Caco-2 (cell line): ENCODE data around the gene CACNG4. TPM values are rescaled to one million over a fixed set of nuclear protein-coding genes. Genes with fewer than 3 reads are reported as not detected.

ENCODE experiments used
- BruUV-seq: library from RNA; stranded (reverse); fragments of 400-500 nt; replicated peaks from 2 replicates; lab custom pipeline; 2021; lab: Mats Ljungman, UMichigan
- CTCF ChIA-PET: fragments of 300-600 bp; sonication (Branson Sonifier 250); formaldehyde crosslinking; loops from one replicate; lab custom pipeline; 2022; ENCODE audit warnings: antibody characterized with exemption; lab: Charles Lee
- POLR2A ChIA-PET: fragments of 300-600 bp; sonication (Branson Sonifier 250); formaldehyde crosslinking; loops from one replicate; lab custom pipeline; 2022; ENCODE audit warnings: antibody characterized with exemption; lab: Charles Lee
- DNase-seq, 2 experiments: peaks; one replicate each; pipeline versions ENCODE4 v3.0.0 to v3.0.0-alpha.2; 2020 to 2022
- H3K27me3 ChIP-seq: replicated peaks from 2 replicates; pipeline ENCODE4 v1.6.0; 2011; ENCODE audit warnings: low read length; ENCODE audit not compliant: control insufficient read depth, insufficient read depth
- H3K36me3 ChIP-seq: 2 replicates; pipeline ENCODE4 v1.5.1; 2011; ENCODE audit warnings: low read length; ENCODE audit not compliant: control insufficient read depth, insufficient read depth
- H3K4me1 ChIP-seq: fragments of 250-450 bp; sonication (Bioruptor Pico); 2 replicates; pipeline ENCODE4 v1.5.1; 2020; ENCODE audit warnings: mild to moderate bottlenecking
- H3K4me3 ChIP-seq: 2 replicates; pipeline ENCODE4 v1.5.1; 2011; ENCODE audit warnings: low read depth, mild to moderate bottlenecking, control low read depth, low read length
- H3K9me3 ChIP-seq: fragments of 250-450 bp; sonication (Bioruptor Pico); 2 replicates; pipeline ENCODE4 v1.5.1; 2020; ENCODE audit warnings: mild to moderate bottlenecking, moderate library complexity
- H3K27ac Mint-ChIP-seq: one replicate; pipeline ENCODE4 v1.8.0; 2022; ENCODE audit warnings: mixed read lengths; ENCODE audit not compliant: unreplicated experiment
- H3K27me3 Mint-ChIP-seq: one replicate; pipeline ENCODE4 v1.8.0; 2022; ENCODE audit warnings: mixed read lengths; ENCODE audit not compliant: insufficient read depth, unreplicated experiment
- H3K36me3 Mint-ChIP-seq: one replicate; pipeline ENCODE4 v1.8.0; 2022; ENCODE audit warnings: mild to moderate bottlenecking, mixed read lengths; ENCODE audit not compliant: insufficient read depth, unreplicated experiment
- H3K4me1 Mint-ChIP-seq: one replicate; pipeline ENCODE4 v1.8.0; 2022; ENCODE audit warnings: low read depth, mixed read lengths; ENCODE audit not compliant: unreplicated experiment
- H3K4me3 Mint-ChIP-seq: one replicate; pipeline ENCODE4 v1.8.0; 2022; ENCODE audit warnings: mild to moderate bottlenecking, moderate library complexity, mixed read lengths; ENCODE audit not compliant: unreplicated experiment
- H3K9me3 Mint-ChIP-seq: one replicate; pipeline ENCODE4 v1.8.0; 2022; ENCODE audit warnings: mixed read lengths; ENCODE audit not compliant: unreplicated experiment
- intact Hi-C: fragments of 100-400 bp; cut with micrococcal nuclease; formaldehyde crosslinking; loops from one replicate; pipeline ENCODE4 v1.10.0; 2022; ENCODE audit not compliant: unreplicated experiment
- total RNA-seq: library from RNA; stranded (reverse); gene quantifications from 2 replicates; pipeline ENCODE4 v1.2.3, GENCODE V29; 2022
- TF ChIP-seq, protein P1 (sequence below), 2 experiments: fragments of 200-600 bp in 1 of 2; IDR thresholded peaks; 1 replicate in 1 of 2; 2 replicates in 1 of 2; pipeline versions ENCODE4 v1.5.1 to v1.8.0; 2011 to 2022; ENCODE audit warnings: antibody characterized with exemption in 1 of 2, control low read depth in 1 of 2, inconsistent platforms in 1 of 2, low read depth in 1 of 2, low read length in 1 of 2, mild to moderate bottlenecking in 1 of 2, moderate library complexity in 1 of 2; ENCODE audit not compliant: insufficient read depth in 1 of 2, severe bottlenecking in 1 of 2, unreplicated experiment in 1 of 2

CACNG4 gene
- total RNA-seq, 1 experiment from 2014 or later: 12.8 TPM

GRCh38 chr17:67044016-67044772, 79.7 kb downstream of the CACNG4 start, which contains the start of gene CACNG1:
CACNG1 (plus strand) TSS chr17:67044554; CDS start chr17:67044661, 107 bp downstream.
- no peaks in the 10 kb centered on the region for H3K27me3 Mint-ChIP-seq
- H3K4me1 Mint-ChIP-seq: peaks cover 7% of the 10 kb centered on the region
- ChIA-PET CTCF (no interaction called here), POLR2A (no interaction called here)
- no peak for DNase-seq
- no peaks in the 10 kb centered on the region for H3K27me3 ChIP-seq
- intact Hi-C loops: no loop called here
- H3K9me3 ChIP-seq: peaks cover 19% of the 10 kb centered on the region
- no peak within 1 kb of the TSS for H3K4me3 Mint-ChIP-seq
- H3K36me3 Mint-ChIP-seq: no peaks in the 10 kb centered on the region
- no peak within 1 kb of the TSS for H3K27ac Mint-ChIP-seq
- H3K36me3 ChIP-seq: no peaks in the 10 kb centered on the region
- no peak within 1 kb of the TSS for H3K4me3 ChIP-seq
- H3K4me1 ChIP-seq: peaks cover 27% of the 10 kb centered on the region
- peaks cover 18% of the 10 kb centered on the region for H3K9me3 Mint-ChIP-seq
- TF ChIP-seq, protein P1, sequence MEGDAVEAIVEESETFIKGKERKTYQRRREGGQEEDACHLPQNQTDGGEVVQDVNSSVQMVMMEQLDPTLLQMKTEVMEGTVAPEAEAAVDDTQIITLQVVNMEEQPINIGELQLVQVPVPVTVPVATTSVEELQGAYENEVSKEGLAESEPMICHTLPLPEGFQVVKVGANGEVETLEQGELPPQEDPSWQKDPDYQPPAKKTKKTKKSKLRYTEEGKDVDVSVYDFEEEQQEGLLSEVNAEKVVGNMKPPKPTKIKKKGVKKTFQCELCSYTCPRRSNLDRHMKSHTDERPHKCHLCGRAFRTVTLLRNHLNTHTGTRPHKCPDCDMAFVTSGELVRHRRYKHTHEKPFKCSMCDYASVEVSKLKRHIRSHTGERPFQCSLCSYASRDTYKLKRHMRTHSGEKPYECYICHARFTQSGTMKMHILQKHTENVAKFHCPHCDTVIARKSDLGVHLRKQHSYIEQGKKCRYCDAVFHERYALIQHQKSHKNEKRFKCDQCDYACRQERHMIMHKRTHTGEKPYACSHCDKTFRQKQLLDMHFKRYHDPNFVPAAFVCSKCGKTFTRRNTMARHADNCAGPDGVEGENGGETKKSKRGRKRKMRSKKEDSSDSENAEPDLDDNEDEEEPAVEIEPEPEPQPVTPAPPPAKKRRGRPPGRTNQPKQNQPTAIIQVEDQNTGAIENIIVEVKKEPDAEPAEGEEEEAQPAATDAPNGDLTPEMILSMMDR (IDR thresholded peaks at IDR 0.05; ENCODE audit: insufficient read depth in 1 of 2, low read depth in 1 of 2, low read length in 1 of 2, severe bottlenecking in 1 of 2, unreplicated experiment in 1 of 2): no peak
- no TSS peak for BruUV-seq

DNA sequence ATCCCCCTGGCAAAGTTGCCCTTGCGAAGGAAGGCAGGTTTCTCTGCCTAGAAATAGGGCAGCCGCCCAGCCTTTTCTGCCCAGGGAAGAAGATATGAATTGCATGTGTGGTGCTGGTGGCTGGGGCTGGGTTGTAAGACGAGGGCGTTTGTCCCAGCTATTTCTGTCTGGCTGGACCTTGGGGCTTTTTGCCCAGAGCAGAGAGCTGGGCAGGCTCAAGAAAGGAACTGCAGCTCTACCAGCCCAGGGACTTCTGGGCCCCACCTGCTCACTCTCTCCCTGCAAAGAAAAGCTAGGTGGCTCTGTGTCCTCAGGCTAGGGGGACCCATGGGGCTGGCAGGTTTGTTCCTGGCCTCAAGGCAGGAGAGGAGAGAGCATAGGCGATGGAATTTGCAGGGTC, 80.4 kb downstream of the CACNG4 start:
- Mint-ChIP-seq H3K27me3 (no peaks in the 10 kb centered on the region), H3K27ac (no peak overlapping the region), H3K4me1 (peaks cover 7% of the 10 kb centered on the region), H3K4me3 (no peak overlapping the region), H3K36me3 (no peaks in the 10 kb centered on the region), H3K9me3 (peaks cover 22% of the 10 kb centered on the region)
- ChIA-PET POLR2A (no interaction called here), CTCF (no interaction called here)
- DNase-seq: no peak
- H3K27me3 ChIP-seq: no peaks in the 10 kb centered on the region
- BruUV-seq: no TSS peak
- intact Hi-C loops: loop anchor here (1.0 kb wide), 1 partner anchor 113 kb away; no protein-coding TSS in a partner anchor
- H3K9me3 ChIP-seq: peaks cover 25% of the 10 kb centered on the region
- TF ChIP-seq, protein P1 (IDR thresholded peaks at IDR 0.05; ENCODE audit: insufficient read depth in 1 of 2, low read depth in 1 of 2, low read length in 1 of 2, severe bottlenecking in 1 of 2, unreplicated experiment in 1 of 2): no peak
- no peak overlapping the region for H3K4me3 ChIP-seq
- H3K4me1 ChIP-seq: peaks cover 20% of the 10 kb centered on the region
- no peaks in the 10 kb centered on the region for H3K36me3 ChIP-seq

GRCh38 chr17:67046398-67046797, 81.9 kb downstream of the CACNG4 start:
- Mint-ChIP-seq H3K27ac (no peak overlapping the region), H3K4me1 (peaks cover 1% of the 10 kb centered on the region), H3K27me3 (no peaks in the 10 kb centered on the region), H3K4me3 (no peak overlapping the region), H3K9me3 (peaks cover 22% of the 10 kb centered on the region), H3K36me3 (no peaks in the 10 kb centered on the region)
- DNase-seq: no peak
- POLR2A ChIA-PET: no interaction called here
- Histone ChIP-seq H3K27me3 (no peaks in the 10 kb centered on the region), H3K36me3 (no peaks in the 10 kb centered on the region), H3K9me3 (peaks cover 31% of the 10 kb centered on the region), H3K4me1 (peaks cover 12% of the 10 kb centered on the region), H3K4me3 (no peak overlapping the region)
- no TSS peak for BruUV-seq
- CTCF ChIA-PET: no interaction called here
- TF ChIP-seq, protein P1 (IDR thresholded peaks at IDR 0.05; ENCODE audit: insufficient read depth in 1 of 2, low read depth in 1 of 2, low read length in 1 of 2, severe bottlenecking in 1 of 2, unreplicated experiment in 1 of 2): no peak
- intact Hi-C loops: no loop called here
